HG03025 (cell line): ENCODE data around the gene PTPN4.
"Not testable (repeated sequence)": the region's sequence is repeated elsewhere in the genome, so short reads cannot be mapped to it uniquely, and the experiment has no call there.

Source experiments
- ATAC-seq: cut with Tn5 transposase; IDR thresholded peaks from one replicate; pipeline ENCODE4 v1.9.1; 2021; ENCODE audit warnings: mild to moderate bottlenecking, moderate library complexity; ENCODE audit not compliant: unreplicated experiment, low FRiP score

The PTPN4 gene

DNA sequence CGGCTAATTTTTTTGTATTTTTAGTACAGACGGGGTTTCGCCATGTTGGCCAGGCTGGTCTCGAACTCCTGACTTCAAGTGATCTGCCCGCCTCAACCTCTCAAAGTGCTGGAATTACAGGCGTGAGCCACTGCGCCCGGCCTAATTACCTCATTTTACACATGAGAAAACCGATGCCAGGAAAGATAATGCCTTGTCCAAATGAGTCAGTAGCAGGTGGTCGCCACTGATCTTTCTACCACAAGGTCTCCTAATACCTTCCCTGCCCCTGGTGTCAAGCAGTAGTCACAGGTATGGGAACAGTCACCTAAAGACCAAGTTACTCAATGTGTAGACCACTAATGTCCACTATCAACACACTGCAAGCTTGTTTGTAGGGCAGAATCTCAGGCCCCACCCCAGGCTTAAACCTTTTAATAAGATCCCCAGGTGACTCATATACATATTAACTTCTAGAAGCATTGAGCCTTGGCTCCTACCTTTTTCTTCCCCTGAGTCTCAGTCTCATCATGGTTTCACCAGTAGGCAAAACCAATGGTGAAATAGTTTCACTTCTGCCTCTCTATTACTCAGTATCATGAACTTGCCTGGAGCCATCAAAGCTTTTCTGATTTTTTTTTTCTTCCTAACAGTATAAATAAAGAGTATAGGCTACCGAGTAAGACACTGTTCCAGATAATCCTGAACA lies 246.3 kb downstream of the PTPN4 start:
- ATAC-seq = peak; percentile 76

DNA sequence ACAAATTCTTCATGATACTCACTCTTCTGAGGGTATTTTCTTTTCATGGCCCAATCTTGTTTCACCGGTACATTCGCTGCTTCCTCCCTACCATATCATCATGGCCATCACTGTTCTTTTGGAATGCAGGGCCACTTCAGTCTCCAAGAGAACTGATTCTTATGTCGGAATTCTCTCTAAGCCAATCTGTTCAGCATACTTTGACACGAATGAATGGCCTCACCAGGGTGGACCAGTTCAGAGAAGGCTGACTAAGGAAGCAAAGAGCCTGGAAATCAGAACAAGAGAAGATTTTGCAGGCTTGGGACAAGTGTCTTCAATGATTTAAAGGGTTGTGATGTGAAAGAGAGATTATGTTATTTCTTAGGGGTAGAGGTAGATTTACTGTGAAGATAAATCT lies 248.1 kb downstream of the PTPN4 start:
- ATAC-seq = no peak

DNA sequence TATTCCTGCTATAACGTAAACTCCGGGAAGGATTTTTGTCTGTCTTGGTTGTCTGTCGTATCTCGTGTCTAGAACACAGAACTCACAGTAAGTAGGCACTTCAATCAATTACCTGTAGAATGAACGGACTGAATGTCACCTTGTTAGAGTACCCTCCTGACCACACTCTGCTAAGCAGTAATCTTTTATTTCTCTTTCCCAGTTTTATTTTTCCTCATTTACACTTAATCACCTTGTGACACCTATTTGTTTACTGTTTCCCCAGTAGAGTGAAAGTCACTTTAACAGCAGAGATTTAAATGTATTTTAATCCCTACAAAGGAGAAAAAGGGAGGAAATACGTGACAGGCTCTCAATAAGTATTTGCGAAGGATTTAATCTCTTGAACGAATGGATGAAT lies 252.6 kb downstream of the PTPN4 start:
- ATAC-seq = no peak

DNA sequence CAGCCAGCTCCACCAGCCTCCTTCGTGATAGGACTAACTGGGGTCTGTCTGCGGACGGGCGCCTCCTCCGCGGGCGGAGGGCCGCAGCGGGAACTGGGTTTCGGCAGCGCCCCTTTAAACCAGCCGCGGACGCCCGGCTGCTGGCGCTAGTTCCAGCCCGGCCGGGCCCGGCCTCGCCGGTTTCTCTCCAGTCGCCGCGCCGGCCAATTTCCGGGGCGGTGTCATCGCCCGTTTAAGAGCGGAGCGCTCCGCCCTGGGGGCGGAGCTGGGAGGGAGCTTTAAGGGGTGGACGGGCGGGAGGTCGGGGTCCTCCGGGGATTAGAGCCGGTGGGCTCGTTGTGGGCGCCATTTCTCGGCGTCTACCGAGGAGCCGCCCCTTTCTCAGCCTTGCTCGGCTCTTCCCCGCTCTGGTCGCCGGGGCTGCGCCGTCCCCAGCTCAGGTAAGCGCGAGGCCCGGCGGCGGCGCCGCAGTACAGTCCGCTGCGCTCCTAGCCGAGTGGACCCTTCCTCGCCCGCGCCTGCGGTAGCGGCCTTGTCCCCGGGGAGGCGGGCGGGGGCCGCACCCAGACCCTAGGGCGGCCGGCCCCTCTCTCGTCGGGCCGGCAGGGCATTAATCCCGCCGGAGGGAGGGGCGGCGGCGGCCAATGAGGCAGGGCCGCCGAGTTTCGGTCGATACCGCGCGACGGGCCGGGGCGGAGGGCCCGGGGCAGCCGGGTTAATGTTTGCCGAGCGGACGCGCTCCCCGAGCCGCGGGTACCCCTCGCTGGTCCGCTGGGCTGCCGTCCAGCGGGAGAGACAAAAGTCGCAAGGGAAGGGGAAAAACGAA lies 253.3 kb downstream of the PTPN4 start, which contains the start of gene EPB41L5:
Gene EPB41L5, plus strand, starts transcription at position 307 of the 826 bp plus-strand sequence. CDS start 6,008 bp downstream, outside the sequence.
- peak; percentile 98 for ATAC-seq

DNA sequence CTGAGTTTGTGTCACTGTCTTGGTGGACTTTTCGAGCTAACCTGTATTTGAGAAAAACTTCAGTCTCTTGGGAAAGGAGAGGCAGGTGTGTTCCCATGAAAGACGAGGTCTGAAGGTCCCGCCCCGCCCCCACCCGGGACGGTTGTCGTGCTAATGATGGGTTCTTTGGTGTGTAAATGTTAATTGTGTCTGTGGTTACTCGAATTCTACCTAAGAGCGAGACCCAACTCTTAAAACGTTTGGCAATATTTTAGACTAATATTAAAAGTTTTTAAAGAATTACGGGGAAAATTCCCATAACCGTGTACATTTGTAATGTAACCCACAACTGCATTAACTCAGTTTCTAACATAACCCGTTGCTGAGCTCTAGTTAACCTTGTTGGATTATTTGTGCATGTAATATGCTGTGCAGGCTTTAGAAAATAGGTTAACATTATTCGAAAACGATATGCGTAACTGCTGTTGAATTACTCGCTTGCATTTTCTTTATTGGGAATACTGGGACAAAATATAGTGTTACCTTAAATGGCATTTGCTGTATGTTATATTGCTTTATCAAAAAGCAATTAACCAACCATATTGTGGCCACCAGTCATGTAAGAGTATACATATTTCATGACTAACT lies 254.0 kb downstream of the PTPN4 start:
- no peak for ATAC-seq

DNA sequence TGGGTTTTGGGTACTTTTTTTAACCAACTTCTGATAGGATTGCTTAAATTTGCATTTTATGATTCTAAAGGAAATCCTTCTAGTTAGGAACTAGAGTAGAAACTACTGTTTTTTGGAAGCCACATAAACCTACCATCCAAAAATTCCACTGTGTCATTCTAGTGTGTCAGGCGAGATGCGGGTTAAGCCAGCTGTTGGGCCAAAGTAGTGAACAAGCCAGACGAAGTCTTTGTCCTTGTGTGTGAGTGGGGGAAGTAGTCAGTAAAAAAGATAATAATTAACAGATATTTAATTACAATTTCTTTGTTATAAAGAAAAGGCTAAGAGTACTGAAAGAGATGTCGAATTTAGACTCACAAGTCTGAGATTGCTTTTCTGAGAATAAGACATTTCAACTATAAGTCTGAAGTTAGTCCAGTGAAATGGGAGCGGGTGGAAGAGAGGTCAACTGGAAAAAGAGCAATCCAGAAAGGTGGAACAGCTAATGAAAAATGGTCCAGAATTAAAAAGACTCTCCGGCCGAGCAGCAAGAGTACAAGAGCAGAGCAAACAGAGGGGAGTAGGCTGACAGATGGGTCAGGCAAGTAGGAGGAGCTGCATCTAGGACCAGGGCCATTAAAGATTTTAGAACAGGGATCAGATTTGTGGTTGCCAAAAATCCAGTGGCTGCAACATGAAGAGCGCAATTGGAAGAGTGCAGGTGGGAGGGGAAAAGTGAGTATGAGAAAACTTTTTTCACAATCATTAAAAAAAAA lies 254.7 kb downstream of the PTPN4 start:
- ATAC-seq = no peak

DNA sequence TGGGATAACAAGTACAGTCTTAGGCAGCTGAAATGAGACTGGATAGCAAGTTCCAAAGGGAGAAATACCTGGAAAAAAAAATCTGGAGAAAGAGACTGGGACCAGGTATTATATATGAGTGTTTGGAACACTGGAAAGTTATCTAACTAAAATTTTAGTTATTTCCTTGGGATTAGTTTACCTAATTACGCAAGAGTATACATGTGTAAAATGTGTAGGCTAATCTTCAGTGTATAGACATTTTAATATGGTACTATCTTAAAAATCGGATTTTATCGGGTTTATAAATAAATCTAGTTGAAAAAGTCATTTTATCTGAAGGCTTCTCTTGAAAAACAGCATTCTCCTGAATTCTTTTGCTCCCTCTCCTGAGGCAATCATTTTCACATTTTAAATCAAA lies 257.1 kb downstream of the PTPN4 start:
- no peak for ATAC-seq

DNA sequence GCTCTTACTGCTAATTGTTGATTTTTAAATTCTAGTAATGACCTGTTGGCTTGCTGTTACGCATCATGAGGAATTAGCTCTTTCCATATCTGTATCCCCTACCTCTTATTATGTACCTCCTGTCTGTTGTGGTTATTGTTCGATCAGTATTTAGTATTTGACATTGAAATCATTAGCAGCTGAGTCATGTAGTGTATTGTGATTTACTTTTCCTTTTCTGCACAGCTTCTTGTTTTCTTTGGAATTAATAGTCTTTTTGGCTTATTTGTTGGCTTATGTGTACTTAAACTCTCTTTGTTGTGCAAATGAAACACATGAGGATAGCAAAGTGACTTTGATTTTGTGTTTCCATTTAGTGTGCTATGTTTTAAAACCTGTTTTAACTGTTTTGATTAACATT lies 257.5 kb downstream of the PTPN4 start:
- no peak for ATAC-seq

DNA sequence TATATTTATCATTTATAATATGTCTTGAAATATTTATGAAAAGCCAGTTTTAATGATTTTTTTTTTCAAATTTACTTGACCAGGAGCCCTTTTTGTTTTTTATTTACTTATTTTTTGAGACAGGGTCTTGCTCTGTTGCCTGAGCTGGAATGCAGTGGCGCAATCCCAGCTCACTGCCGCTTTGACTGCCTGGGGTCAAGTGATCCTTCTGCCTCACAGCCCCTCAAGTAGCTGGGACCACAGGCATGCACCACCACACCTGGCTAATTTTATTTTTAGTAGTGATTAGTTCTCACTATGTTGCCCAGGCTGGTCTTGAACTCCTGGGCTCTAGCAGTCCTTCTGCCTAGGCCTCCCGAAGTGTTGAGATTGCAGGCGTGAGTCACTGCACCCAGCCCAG lies 258.8 kb downstream of the PTPN4 start:
- no peak for ATAC-seq

DNA sequence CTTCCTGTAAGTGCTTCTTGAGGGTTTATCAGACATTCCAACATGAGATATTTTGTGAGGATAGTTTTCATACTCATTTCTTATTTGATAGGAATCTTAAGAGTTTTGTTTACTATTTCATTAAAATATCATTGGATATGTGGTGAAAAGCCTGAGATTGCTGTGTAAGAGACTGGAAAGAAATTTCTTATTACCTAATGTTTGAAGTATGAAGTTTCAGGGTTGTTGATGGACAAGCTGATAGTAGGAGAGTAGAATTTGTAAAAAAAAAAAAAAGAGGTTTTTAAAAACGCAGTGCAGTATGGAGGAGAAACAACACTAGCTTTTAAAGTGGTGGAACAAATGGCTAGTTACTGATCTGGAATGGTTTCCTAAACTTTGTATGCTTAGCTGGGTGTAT lies 260.8 kb downstream of the PTPN4 start:
- ATAC-seq = no peak

DNA sequence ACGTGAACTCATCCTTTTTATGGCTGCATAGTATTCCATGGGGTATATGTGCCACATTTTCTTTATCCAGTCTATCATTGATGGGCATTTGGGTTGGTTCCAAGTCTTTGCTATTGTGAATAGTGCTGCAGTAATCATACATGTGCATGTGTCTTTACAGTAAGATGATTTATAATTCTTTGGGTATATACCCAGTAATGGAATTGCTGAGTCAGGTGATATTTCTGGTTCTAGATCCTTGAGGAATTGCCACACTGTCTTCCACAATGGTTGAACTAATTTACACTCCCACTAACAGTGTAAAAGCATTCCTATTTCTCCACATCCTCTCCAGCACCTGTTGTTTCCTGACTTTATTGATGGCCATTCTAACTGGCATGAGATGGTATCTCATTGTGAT lies 262.8 kb downstream of the PTPN4 start:
- ATAC-seq = not testable (repeated sequence)

DNA sequence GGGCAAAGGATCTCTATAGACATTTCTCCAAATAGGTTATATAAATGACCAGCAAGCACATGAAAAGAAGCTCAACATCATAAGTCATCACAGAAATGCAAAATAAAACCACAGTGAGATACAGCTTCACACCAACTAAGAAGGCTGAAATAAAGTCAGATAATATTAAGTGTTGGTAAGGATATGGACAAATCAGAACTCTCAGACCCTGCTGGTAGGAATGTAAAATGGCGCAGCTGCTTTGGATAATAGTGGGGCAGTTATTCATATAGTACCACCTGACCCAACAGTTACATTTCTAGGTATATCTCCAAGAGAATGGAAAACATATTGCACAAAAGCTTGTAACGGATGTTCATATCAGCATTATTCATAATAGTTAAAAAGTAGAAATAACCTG lies 267.2 kb downstream of the PTPN4 start:
- ATAC-seq = no peak

DNA sequence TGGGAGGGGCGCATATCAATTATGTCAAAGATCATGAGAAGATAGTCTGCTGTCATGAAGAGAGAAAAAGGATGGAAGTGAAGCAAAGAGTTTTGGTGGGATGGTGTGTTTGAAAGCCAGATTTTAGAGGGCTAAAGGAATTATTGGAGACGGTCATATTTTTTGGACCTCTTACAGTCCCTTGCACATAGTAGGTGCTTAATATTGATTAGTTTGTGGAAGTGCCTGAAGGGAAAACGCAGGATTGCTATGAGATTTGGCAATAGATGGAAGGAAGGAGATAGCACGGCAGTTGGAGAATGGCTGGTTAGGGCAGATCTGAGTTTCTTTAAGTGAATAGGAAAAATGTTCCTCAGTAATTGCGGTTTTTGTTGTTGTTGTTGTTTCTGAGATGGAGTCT lies 269.1 kb downstream of the PTPN4 start:
- no peak for ATAC-seq

DNA sequence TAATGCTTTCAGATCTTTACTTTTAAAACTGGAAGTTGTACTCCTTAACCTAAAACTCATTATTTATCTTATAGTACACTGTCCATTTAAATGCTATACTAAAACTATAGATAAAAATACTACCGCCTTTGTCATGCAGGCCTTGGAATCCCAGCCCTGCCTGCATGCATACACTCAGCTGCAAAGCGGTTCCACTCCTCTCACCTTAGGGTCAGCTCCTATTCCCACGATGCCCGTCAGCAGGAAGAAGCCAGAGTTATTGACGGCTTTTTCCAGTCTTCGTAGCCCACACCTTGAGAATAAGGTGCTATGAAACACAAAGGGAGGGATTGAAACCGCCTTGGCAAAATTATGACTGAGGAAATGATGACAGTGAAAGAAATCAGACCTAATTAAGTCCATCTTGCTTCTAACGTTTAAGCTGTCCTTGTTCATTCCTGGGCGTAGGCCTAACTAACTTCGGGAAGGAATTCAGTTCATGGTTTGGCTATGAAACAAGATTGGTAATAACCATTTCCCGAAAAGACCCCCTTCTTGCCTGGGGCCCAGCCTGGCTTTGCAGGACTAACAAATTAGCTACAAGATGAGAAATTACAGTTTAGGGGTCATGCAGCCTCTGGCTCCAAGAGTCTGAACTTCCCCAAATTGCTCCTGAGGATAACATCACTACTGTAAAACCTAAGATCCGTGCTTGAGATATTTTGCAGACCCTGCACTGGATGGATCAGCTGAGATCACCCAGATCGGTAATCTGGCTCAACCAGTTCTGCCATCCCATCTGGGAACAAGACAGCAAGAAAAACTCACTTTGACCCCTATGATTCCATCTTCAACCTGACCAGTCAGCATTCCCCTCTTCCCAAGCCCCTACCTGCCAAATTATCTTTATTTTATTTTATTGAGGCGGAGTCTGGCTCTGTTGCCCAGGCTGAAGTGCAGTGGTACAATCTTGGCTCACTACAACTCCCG lies 270.2 kb downstream of the PTPN4 start:
- no peak for ATAC-seq

DNA sequence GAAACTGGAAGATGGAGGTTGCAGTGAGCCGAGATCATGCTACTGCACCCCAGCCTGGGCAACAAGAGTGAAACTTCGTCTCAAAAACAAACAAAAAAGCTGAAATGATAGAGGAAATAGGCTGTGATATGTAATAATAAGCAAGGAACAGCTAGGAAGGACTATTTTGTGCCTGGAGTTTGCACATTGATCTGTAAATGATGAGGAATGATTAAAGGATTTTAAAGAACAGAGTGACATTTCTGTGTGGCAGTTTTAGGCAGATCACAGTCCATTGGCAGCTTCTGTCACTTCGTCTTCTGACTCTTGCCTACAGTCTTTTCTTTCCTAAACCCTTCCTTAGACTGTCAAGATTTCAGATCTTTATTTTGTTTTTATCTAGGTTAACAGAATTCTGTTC lies 272.6 kb downstream of the PTPN4 start:
- ATAC-seq = no peak
